ENCODE results near the gene ARHGAP25. TPM values are rescaled to one million over a fixed set of nuclear protein-coding genes. Genes with fewer than 3 reads are reported as not detected.

The ARHGAP25 gene
- total RNA-seq, 3 donors from 2014 or later (not counting 1 experiment from before 2014, with no cell fraction given) = 122 to 180 (median 155) TPM

DNA sequence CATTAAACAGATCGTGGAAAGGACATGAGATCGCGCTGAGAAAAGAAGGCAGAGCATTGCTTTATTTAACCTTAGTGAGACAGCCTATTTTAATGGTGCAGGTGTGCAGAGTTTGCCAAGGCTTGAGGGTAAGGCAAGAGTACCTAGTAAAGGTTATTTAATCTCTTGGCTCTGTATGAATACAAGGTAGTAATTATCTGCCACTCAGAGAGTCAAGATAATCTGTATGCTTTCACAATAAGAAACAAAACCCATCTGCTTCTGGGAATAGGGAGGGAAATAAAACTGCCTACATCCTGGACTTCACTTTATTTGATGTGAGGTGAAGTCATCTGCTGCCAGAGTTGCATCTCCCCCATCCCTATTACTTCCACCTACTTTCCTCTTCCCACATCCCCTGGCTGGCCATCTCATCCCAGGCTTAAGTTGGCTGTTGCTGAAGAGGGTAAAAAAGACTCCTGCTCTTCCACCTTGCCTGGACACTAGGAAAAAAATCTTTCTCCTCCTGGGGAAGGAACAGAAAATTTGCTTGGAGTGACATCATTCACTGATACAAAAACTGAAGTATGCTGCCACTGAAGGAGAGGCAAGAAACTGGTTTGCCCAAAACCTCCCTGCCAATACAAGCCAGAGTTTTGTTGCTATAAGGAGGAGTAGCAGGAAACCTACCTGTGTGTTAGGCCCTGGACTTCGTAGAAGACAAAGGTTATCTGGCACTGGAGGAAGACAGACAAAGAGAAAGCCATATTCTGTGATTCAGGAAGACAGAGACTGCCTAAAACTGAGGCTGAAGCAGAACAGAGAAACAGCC, 35.8 kb upstream of the ARHGAP25 start:
- DNase-seq = no peak
- Mint-ChIP-seq H3K4me3 (no peak overlapping the region), H3K27ac (no peak overlapping the region), H3K4me1 (no peaks in the 10 kb centered on the region), H3K36me3 (peaks cover 9% of the 10 kb centered on the region), H3K27me3 (ENCODE audit: low read depth in 2 of 2) (peaks cover 26 to 39% of the 10 kb centered on the region in 2 donors), H3K9me3 (peaks cover 0 to 5% of the 10 kb centered on the region in 2 donors)
- Histone ChIP-seq H3K27me3 (ENCODE audit: control insufficient read depth, insufficient read depth, low read length) (no peaks in the 10 kb centered on the region), H3K4me3 (ENCODE audit: low read length) (no peak overlapping the region), H3K4me1 (ENCODE audit: control insufficient read depth, insufficient read depth, low read length) (no peaks in the 10 kb centered on the region), H3K9me3 (ENCODE audit: control insufficient read depth, insufficient read depth, low read length) (no peaks in the 10 kb centered on the region), H3K36me3 (ENCODE audit: control insufficient read depth, insufficient read depth, low read length) (no peaks in the 10 kb centered on the region), H3K27ac (ENCODE audit: low read length) (no peak overlapping the region)
- no peak for ATAC-seq
- TF ChIP-seq, protein P1, sequence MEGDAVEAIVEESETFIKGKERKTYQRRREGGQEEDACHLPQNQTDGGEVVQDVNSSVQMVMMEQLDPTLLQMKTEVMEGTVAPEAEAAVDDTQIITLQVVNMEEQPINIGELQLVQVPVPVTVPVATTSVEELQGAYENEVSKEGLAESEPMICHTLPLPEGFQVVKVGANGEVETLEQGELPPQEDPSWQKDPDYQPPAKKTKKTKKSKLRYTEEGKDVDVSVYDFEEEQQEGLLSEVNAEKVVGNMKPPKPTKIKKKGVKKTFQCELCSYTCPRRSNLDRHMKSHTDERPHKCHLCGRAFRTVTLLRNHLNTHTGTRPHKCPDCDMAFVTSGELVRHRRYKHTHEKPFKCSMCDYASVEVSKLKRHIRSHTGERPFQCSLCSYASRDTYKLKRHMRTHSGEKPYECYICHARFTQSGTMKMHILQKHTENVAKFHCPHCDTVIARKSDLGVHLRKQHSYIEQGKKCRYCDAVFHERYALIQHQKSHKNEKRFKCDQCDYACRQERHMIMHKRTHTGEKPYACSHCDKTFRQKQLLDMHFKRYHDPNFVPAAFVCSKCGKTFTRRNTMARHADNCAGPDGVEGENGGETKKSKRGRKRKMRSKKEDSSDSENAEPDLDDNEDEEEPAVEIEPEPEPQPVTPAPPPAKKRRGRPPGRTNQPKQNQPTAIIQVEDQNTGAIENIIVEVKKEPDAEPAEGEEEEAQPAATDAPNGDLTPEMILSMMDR (IDR thresholded peaks at IDR 0.05) = no peak
- intact Hi-C loops (cut with micrococcal nuclease) = no loop called here
- WGBS (ENCODE audit: insufficient coverage) = 90% methylated on average over 4 of the region's 4 CpGs

DNA sequence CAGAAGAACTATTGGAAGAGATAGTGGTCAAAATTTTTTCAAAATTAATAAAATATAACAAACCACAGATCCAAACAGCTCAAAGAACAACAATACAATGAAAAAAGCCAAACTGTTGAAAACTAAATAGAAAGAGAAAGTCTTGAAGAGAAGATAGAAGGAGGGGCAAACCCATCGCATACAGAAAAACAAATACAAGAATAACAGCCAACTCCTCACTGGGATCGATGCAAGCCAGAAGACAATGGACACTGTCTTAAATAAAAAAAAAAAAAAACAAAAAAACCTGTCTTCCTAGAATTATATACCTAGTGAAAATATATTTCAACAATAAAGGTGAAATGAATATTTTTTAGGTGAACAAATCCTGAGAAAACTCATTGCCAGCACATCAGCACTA, 34.1 kb upstream of the ARHGAP25 start:
- ATAC-seq (no peak), DNase-seq (no peak)
- Mint-ChIP-seq H3K27me3 (ENCODE audit: low read depth in 2 of 2) (peaks cover 30 to 35% of the 10 kb centered on the region in 2 donors), H3K9me3 (peaks cover 0 to 5% of the 10 kb centered on the region in 2 donors), H3K36me3 (peaks cover 9% of the 10 kb centered on the region), H3K4me3 (no peak overlapping the region), H3K27ac (no peak overlapping the region), H3K4me1 (no peaks in the 10 kb centered on the region)
- TF ChIP-seq, protein P1 (IDR thresholded peaks at IDR 0.05) = no peak
- no peaks in the 10 kb centered on the region for H3K4me1 ChIP-seq (ENCODE audit: control insufficient read depth, insufficient read depth, low read length)
- WGBS (ENCODE audit: insufficient coverage) = 78% methylated on average over 2 of the region's 2 CpGs
- H3K27me3 ChIP-seq (ENCODE audit: control insufficient read depth, insufficient read depth, low read length) = no peaks in the 10 kb centered on the region
- H3K9me3 ChIP-seq (ENCODE audit: control insufficient read depth, insufficient read depth, low read length) = no peaks in the 10 kb centered on the region
- intact Hi-C loops (cut with micrococcal nuclease) = no loop called here
- H3K4me3 ChIP-seq (ENCODE audit: low read length) = no peak overlapping the region
- no peak overlapping the region for H3K27ac ChIP-seq (ENCODE audit: low read length)
- H3K36me3 ChIP-seq (ENCODE audit: control insufficient read depth, insufficient read depth, low read length) = no peaks in the 10 kb centered on the region

DNA sequence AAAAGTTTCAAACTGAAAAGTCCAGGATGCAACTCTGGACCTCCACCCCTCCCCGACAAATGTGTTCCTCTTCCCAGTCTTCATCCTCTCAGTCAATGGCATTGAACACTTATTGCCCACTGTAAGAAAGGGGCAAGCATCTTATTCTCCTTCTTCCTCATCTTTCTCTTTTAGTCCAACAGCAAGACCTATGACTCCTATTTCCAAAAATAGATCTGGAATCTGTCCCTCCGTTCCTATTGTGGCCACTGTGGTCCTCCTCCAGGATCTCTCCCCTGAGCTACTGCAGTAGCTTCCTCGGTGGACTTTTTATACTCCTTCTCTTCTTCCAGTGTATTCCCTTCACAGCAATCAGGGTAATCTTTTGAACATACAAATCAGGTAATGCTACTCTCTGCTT, 28.0 kb upstream of the ARHGAP25 start:
- Mint-ChIP-seq H3K4me1 (no peaks in the 10 kb centered on the region), H3K27ac (no peak overlapping the region), H3K9me3 (no peaks in the 10 kb centered on the region), H3K27me3 (ENCODE audit: low read depth in 2 of 2) (peaks cover 36 to 66% of the 10 kb centered on the region in 2 donors), H3K36me3 (no peaks in the 10 kb centered on the region), H3K4me3 (no peak overlapping the region)
- Histone ChIP-seq H3K9me3 (ENCODE audit: control insufficient read depth, insufficient read depth, low read length) (no peaks in the 10 kb centered on the region), H3K4me3 (ENCODE audit: low read length) (no peak overlapping the region), H3K4me1 (ENCODE audit: control insufficient read depth, insufficient read depth, low read length) (peaks cover 3% of the 10 kb centered on the region), H3K27ac (ENCODE audit: low read length) (no peak overlapping the region), H3K36me3 (ENCODE audit: control insufficient read depth, insufficient read depth, low read length) (no peaks in the 10 kb centered on the region), H3K27me3 (ENCODE audit: control insufficient read depth, insufficient read depth, low read length) (no peaks in the 10 kb centered on the region)
- intact Hi-C loops (cut with micrococcal nuclease) = no loop called here
- DNase-seq (no peak), ATAC-seq (no peak)
- WGBS (ENCODE audit: insufficient coverage) = 96% methylated on average over 3 of the region's 3 CpGs
- TF ChIP-seq, protein P1 (IDR thresholded peaks at IDR 0.05) = no peak
